ENCODE measurements around the gene ARID1B. TPM values are rescaled to one million over a fixed set of nuclear protein-coding genes. Genes with fewer than 3 reads are reported as not detected.

ARID1B gene
- total and polyA plus RNA-seq, 10 of the 15 experiments (the other 5 are each of a cell fraction or from before 2014, with no cell fraction given): 24.7 to 133 (median 54.6) TPM

- TF ChIP-seq E4F1 (IDR thresholded peaks at IDR 0.05; ENCODE audit: borderline replicate concordance, partially characterized antibody): no peak
- TF ChIP-seq IRF4 (IDR thresholded peaks at IDR 0.05; ENCODE audit: low read depth, low read length): 0 out of 2 replicates have a peak, but pooled peaks have one; percentile 26
- no peak for TF ChIP-seq TCF3 (IDR thresholded peaks at IDR 0.05; ENCODE audit: borderline replicate concordance, insufficient read depth, low read depth, low read length)
- peak; percentile 37; the same call in 1 of the 2 replicates for TF ChIP-seq NFIC (IDR thresholded peaks at IDR 0.05; ENCODE audit: low read depth, low read length)
- no peak for TF ChIP-seq TCF12 (IDR thresholded peaks at IDR 0.05; ENCODE audit: low read depth, low read length)
- peak; percentile 31 for TF ChIP-seq RUNX3 (IDR thresholded peaks at IDR 0.05; ENCODE audit: low read length)
- TF ChIP-seq, protein P1, sequence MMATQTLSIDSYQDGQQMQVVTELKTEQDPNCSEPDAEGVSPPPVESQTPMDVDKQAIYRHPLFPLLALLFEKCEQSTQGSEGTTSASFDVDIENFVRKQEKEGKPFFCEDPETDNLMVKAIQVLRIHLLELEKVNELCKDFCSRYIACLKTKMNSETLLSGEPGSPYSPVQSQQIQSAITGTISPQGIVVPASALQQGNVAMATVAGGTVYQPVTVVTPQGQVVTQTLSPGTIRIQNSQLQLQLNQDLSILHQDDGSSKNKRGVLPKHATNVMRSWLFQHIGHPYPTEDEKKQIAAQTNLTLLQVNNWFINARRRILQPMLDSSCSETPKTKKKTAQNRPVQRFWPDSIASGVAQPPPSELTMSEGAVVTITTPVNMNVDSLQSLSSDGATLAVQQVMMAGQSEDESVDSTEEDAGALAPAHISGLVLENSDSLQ (IDR thresholded peaks at IDR 0.05): no peak
- no peak for TF ChIP-seq NFXL1 (IDR thresholded peaks at IDR 0.05; ENCODE audit: borderline replicate concordance)
- TF ChIP-seq SP1 (IDR thresholded peaks at IDR 0.05; ENCODE audit: low read depth, low read length): no peak
- no peak for TF ChIP-seq E2F4 (IDR thresholded peaks at IDR 0.05; ENCODE audit: low read depth, low read length)
- TF ChIP-seq, protein P2, sequence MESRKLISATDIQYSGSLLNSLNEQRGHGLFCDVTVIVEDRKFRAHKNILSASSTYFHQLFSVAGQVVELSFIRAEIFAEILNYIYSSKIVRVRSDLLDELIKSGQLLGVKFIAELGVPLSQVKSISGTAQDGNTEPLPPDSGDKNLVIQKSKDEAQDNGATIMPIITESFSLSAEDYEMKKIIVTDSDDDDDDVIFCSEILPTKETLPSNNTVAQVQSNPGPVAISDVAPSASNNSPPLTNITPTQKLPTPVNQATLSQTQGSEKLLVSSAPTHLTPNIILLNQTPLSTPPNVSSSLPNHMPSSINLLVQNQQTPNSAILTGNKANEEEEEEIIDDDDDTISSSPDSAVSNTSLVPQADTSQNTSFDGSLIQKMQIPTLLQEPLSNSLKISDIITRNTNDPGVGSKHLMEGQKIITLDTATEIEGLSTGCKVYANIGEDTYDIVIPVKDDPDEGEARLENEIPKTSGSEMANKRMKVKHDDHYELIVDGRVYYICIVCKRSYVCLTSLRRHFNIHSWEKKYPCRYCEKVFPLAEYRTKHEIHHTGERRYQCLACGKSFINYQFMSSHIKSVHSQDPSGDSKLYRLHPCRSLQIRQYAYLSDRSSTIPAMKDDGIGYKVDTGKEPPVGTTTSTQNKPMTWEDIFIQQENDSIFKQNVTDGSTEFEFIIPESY (IDR thresholded peaks at IDR 0.05): no peak
- no peak for TF ChIP-seq SREBF1 (IDR thresholded peaks at IDR 0.05; ENCODE audit: low read length)
- TF ChIP-seq EP300 (IDR thresholded peaks at IDR 0.05; ENCODE audit: borderline replicate concordance in 1 of 2, control insufficient read depth in 1 of 2, low read depth in 2 of 2, low read length in 2 of 2): no peak
Measured at GRCh38 chr6:156957931-156958547, 180.9 kb downstream of the ARID1B start (continued).

Measured in GM12878 (cell line).